Tibial nerve (tissue), 4 donors: Measurements from ENCODE around the gene COL25A1.

Source experiments
- EP300 ChIP-seq, 2 donors: sonication (generic); formaldehyde crosslinking; IDR thresholded peaks; one replicate each; pipeline ENCODE4 v1.6.1; 2017; ENCODE audit warnings: antibody characterized with exemption in 2 of 2, mild to moderate bottlenecking in 1 of 2
- POLR2A ChIP-seq, 2 donors: fragments of 450-650 bp; IDR thresholded peaks; one replicate each; pipeline ENCODE4 v1.6.1; 2017; ENCODE audit warnings: antibody characterized with exemption in 2 of 2, mild to moderate bottlenecking in 2 of 2, moderate library complexity in 2 of 2
- TF ChIP-seq, protein P1 (sequence below), 5 experiments: fragments of 200-600 bp in 3 of 5; fragments of 450-650 bp in 2 of 5; sonication (generic) in 3 of 5; IDR thresholded peaks; one replicate each; pipeline ENCODE4 v1.5.1; 2016 to 2019; ENCODE audit warnings: antibody characterized with exemption in 5 of 5, mild to moderate bottlenecking in 3 of 5, moderate library complexity in 2 of 5

DNA sequence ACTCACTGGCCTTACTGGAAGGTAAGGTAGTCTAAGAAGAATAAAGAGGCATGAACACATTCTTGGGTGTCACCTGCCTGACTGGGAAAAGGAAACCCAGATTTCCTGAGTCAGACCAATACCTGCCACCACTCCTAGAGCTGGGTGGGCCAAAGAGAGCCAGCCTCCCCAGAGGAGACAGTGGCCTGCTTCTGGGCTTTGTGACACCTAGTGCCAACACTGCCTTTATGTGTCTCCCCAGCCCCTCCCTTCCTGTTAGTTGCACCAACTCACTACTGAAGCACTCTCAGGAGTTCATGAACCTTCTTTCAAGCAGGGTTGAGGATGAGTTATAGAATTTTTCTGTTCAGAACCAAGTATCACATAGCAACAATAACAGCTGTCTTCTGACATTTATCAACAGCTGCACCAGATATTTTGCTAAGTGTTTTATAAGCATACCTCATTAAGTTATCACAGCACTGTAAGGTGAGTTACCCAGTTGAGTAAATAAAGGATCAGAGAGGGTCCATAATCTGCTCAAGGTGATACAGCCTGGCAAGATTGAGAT lies 462.0 kb downstream of the COL25A1 start:
- no peak for TF ChIP-seq EP300 (IDR thresholded peaks at IDR 0.05)
- TF ChIP-seq, protein P1, sequence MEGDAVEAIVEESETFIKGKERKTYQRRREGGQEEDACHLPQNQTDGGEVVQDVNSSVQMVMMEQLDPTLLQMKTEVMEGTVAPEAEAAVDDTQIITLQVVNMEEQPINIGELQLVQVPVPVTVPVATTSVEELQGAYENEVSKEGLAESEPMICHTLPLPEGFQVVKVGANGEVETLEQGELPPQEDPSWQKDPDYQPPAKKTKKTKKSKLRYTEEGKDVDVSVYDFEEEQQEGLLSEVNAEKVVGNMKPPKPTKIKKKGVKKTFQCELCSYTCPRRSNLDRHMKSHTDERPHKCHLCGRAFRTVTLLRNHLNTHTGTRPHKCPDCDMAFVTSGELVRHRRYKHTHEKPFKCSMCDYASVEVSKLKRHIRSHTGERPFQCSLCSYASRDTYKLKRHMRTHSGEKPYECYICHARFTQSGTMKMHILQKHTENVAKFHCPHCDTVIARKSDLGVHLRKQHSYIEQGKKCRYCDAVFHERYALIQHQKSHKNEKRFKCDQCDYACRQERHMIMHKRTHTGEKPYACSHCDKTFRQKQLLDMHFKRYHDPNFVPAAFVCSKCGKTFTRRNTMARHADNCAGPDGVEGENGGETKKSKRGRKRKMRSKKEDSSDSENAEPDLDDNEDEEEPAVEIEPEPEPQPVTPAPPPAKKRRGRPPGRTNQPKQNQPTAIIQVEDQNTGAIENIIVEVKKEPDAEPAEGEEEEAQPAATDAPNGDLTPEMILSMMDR (IDR thresholded peaks at IDR 0.05), result no peak
- TF ChIP-seq POLR2A (IDR thresholded peaks at IDR 0.05), result no peak
